HepG2 (cell line): ENCODE data around the gene BRAT1. TPM values are rescaled to one million over a fixed set of nuclear protein-coding genes. Genes with fewer than 3 reads are reported as not detected.

Source experiments
- ASH2L ChIP-seq: fragments of 300-600, 200-600 bp; sonication (generic); IDR thresholded peaks from 2 replicates; pipeline ENCODE4 v1.7.0; 2017; ENCODE audit warnings: low read depth, mild to moderate bottlenecking, moderate library complexity, mixed read lengths, low read length; ENCODE audit not compliant: insufficient read length
- GATAD1 ChIP-seq: IDR thresholded peaks from 2 replicates; pipeline ENCODE4 v1.6.1; 2016; ENCODE audit warnings: missing genetic modification reagents, missing compliant biosample characterization
- MTERF4 ChIP-seq: sonication (generic); formaldehyde crosslinking; IDR thresholded peaks from 2 replicates; pipeline ENCODE4 v1.8.0; 2023; ENCODE audit warnings: mild to moderate bottlenecking, missing genetic modification reagents
- MXI1 ChIP-seq: IDR thresholded peaks from 3 replicates; pipeline ENCODE4 v1.6.1; 2012; ENCODE audit warnings: low read depth, low read length, inconsistent platforms, borderline replicate concordance
- TAF1 ChIP-seq: sonication (generic); formaldehyde crosslinking; IDR thresholded peaks from 2 replicates; pipeline ENCODE4 v1.4.0; 2020; ENCODE audit warnings: missing genetic modification reagents
- USF2 ChIP-seq, 2 experiments: sonication (generic) in 1 of 2; formaldehyde crosslinking in 1 of 2; IDR thresholded peaks; 2 replicates each; pipeline versions ENCODE4 v1.5.1 to v1.6.1; 2011 to 2020; ENCODE audit warnings: borderline replicate concordance in 1 of 2, low read depth in 1 of 2, low read length in 1 of 2, mild to moderate bottlenecking in 1 of 2, missing genetic modification reagents in 1 of 2, moderate library complexity in 1 of 2
- YY1 ChIP-seq: IDR thresholded peaks from 2 replicates; pipeline ENCODE4 v1.6.1; 2011; ENCODE audit warnings: low read length, low read depth, moderate library complexity, mild to moderate bottlenecking; ENCODE audit not compliant: insufficient read depth, insufficient replicate concordance
- ZEB1 ChIP-seq: IDR thresholded peaks from 2 replicates; pipeline ENCODE4 v1.6.1; 2012; ENCODE audit warnings: mild to moderate bottlenecking, low read depth, inconsistent platforms; ENCODE audit not compliant: insufficient replicate concordance
- ZMYM4 ChIP-seq: sonication (generic); formaldehyde crosslinking; IDR thresholded peaks from 2 replicates; pipeline ENCODE4 v1.8.1; 2023; ENCODE audit warnings: mild to moderate bottlenecking, missing genetic modification reagents
- ZNF17 ChIP-seq: sonication (generic); formaldehyde crosslinking; IDR thresholded peaks from 2 replicates; pipeline ENCODE4 v1.5.0; 2020; ENCODE audit warnings: mild to moderate bottlenecking, missing genetic modification reagents
- ZNF331 ChIP-seq: sonication (generic); formaldehyde crosslinking; IDR thresholded peaks from 2 replicates; pipeline ENCODE4 v1.4.0; 2020; ENCODE audit warnings: missing genetic modification reagents
- ZNF337 ChIP-seq: sonication (generic); formaldehyde crosslinking; IDR thresholded peaks from 2 replicates; pipeline ENCODE4 v1.5.1; 2020; ENCODE audit warnings: missing genetic modification reagents, low read depth, mild to moderate bottlenecking, borderline replicate concordance
- ZNF354B ChIP-seq: sonication (generic); formaldehyde crosslinking; IDR thresholded peaks from 2 replicates; pipeline ENCODE4 v1.8.0; 2022; ENCODE audit warnings: mild to moderate bottlenecking, missing genetic modification reagents
- ZNF44 ChIP-seq: sonication (generic); formaldehyde crosslinking; IDR thresholded peaks from 2 replicates; pipeline ENCODE4 v1.5.1; 2020; ENCODE audit warnings: mild to moderate bottlenecking, missing genetic modification reagents
- ZNF501 ChIP-seq: sonication (generic); formaldehyde crosslinking; IDR thresholded peaks from 2 replicates; pipeline ENCODE4 v1.5.1; 2020; ENCODE audit warnings: mild to moderate bottlenecking, moderate library complexity, missing genetic modification reagents
- ZNF556 ChIP-seq: sonication (generic); formaldehyde crosslinking; IDR thresholded peaks from 2 replicates; pipeline ENCODE4 v1.4.0; 2020; ENCODE audit warnings: mild to moderate bottlenecking, missing genetic modification reagents, borderline replicate concordance
- ZNF629 ChIP-seq: sonication (generic); formaldehyde crosslinking; conservative IDR thresholded peaks from 2 replicates; pipeline ENCODE4 v1.5.0; 2020; ENCODE audit warnings: missing genetic modification reagents
- ZSCAN30 ChIP-seq: sonication (generic); formaldehyde crosslinking; IDR thresholded peaks from 2 replicates; pipeline ENCODE4 v1.5.0; 2020; ENCODE audit warnings: mild to moderate bottlenecking, missing genetic modification reagents
- polyA plus RNA-seq, 8 experiments: library from polyadenylated mRNA; depleted of rRNA in 3 of 8; stranded (reverse) in 7 of 8; unstranded in 1 of 8; fragments of >200 nt; fragmentation: Illumina TruSeq in 4 of 8; extraction: Trizol in 4 of 8; gene quantifications; 2 replicates each; pipeline versions ENCODE4 v1.2.1 to v1.2.3, GENCODE V29; 2011 to 2016; ENCODE audit warnings: low read depth in 4 of 8, missing spikeins in 1 of 8, mixed read lengths in 1 of 8; ENCODE audit not compliant: insufficient read depth in 1 of 8
- total RNA-seq, 5 experiments: library from RNA; depleted of rRNA; stranded (reverse); fragments of >200 nt; fragmentation: Illumina TruSeq; extraction: Trizol; gene quantifications; 2 replicates each; pipeline ENCODE4 v1.2.3, GENCODE V29; 2016; ENCODE audit warnings: low read depth in 1 of 5
- TF ChIP-seq, protein P1 (sequence below), 2 experiments: sonication (generic) in 1 of 2; formaldehyde crosslinking in 1 of 2; IDR thresholded peaks; 2 replicates each; pipeline versions ENCODE4 v1.4.0 to v1.6.1; 2018 to 2020; ENCODE audit warnings: missing genetic modification reagents in 2 of 2, borderline replicate concordance in 1 of 2, low read depth in 1 of 2, mild to moderate bottlenecking in 1 of 2, missing biosample characterization in 1 of 2
- TF ChIP-seq, protein P2 (sequence below): sonication (generic); formaldehyde crosslinking; conservative IDR thresholded peaks from 2 replicates; pipeline ENCODE4 v1.4.0; 2020; ENCODE audit warnings: mild to moderate bottlenecking, missing genetic modification reagents, moderate library complexity

Gene BRAT1
- total and polyA plus RNA-seq, 2 of the 13 experiments (the other 11 are each of a cell fraction or from before 2014, with no cell fraction given): 10.2 to 20.3 TPM

- TF ChIP-seq, protein P1, sequence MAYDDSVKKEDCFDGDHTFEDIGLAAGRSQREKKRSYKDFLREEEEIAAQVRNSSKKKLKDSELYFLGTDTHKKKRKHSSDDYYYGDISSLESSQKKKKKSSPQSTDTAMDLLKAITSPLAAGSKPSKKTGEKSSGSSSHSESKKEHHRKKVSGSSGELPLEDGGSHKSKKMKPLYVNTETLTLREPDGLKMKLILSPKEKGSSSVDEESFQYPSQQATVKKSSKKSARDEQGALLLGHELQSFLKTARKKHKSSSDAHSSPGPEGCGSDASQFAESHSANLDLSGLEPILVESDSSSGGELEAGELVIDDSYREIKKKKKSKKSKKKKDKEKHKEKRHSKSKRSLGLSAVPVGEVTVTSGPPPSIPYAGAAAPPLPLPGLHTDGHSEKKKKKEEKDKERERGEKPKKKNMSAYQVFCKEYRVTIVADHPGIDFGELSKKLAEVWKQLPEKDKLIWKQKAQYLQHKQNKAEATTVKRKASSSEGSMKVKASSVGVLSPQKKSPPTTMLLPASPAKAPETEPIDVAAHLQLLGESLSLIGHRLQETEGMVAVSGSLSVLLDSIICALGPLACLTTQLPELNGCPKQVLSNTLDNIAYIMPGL (CRISPR knock-in tag; IDR thresholded peaks at IDR 0.05; ENCODE audit: borderline replicate concordance in 1 of 2, low read depth in 1 of 2): peak in 1 of 2 experiments; percentile 52; a peak in 1 of 4 replicates
- TF ChIP-seq GATAD1 (CRISPR knock-in tag): peak; percentile 43; the same call in 1 of the 2 replicates
- TF ChIP-seq TAF1 (CRISPR knock-in tag): 0 out of 2 replicates have a peak, but pooled peaks have one; percentile 4
- TF ChIP-seq ZEB1: no peak
- no peak for TF ChIP-seq ZMYM4
- no peak for TF ChIP-seq MTERF4 (CRISPR knock-in tag)
- TF ChIP-seq ZNF17 (CRISPR knock-in tag): no peak
- TF ChIP-seq, protein P2, sequence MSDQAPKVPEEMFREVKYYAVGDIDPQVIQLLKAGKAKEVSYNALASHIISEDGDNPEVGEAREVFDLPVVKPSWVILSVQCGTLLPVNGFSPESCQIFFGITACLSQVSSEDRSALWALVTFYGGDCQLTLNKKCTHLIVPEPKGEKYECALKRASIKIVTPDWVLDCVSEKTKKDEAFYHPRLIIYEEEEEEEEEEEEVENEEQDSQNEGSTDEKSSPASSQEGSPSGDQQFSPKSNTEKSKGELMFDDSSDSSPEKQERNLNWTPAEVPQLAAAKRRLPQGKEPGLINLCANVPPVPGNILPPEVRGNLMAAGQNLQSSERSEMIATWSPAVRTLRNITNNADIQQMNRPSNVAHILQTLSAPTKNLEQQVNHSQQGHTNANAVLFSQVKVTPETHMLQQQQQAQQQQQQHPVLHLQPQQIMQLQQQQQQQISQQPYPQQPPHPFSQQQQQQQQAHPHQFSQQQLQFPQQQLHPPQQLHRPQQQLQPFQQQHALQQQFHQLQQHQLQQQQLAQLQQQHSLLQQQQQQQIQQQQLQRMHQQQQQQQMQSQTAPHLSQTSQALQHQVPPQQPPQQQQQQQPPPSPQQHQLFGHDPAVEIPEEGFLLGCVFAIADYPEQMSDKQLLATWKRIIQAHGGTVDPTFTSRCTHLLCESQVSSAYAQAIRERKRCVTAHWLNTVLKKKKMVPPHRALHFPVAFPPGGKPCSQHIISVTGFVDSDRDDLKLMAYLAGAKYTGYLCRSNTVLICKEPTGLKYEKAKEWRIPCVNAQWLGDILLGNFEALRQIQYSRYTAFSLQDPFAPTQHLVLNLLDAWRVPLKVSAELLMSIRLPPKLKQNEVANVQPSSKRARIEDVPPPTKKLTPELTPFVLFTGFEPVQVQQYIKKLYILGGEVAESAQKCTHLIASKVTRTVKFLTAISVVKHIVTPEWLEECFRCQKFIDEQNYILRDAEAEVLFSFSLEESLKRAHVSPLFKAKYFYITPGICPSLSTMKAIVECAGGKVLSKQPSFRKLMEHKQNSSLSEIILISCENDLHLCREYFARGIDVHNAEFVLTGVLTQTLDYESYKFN (CRISPR knock-in tag): peak; percentile 43
- peak; percentile 48 for TF ChIP-seq YY1
- peak; percentile 29 for TF ChIP-seq ASH2L
- peak; percentile 63 for TF ChIP-seq ZNF331 (CRISPR knock-in tag)
- peak; percentile 78; the same call in 1 of the 2 replicates for TF ChIP-seq ZNF556 (CRISPR knock-in tag)
- peak; percentile 95; the same call in 2 of the 3 replicates for TF ChIP-seq MXI1
- no peak for TF ChIP-seq USF2 (IDR thresholded peaks at IDR 0.05; ENCODE audit: low read depth, low read length)
- no peak for TF ChIP-seq USF2 (CRISPR knock-in tag; IDR thresholded peaks at IDR 0.05; ENCODE audit: borderline replicate concordance)
- no peak for TF ChIP-seq ZSCAN30 (CRISPR knock-in tag)
- TF ChIP-seq ZNF501: peak; percentile 51; the same call in 1 of the 2 replicates
- TF ChIP-seq ZNF337 (CRISPR knock-in tag): no peak
- TF ChIP-seq ZNF44 (CRISPR knock-in tag): 0 out of 2 replicates have a peak, but pooled peaks have one; percentile 61
- no peak for TF ChIP-seq ZNF354B (CRISPR knock-in tag)
- TF ChIP-seq ZNF629 (CRISPR knock-in tag): no peak
Observed at GRCh38 chr7:2558629-2559282, 3.4 kb upstream of the BRAT1 start, which contains the start of gene IQCE (continued).
